Cardiac fibroblast (primary cell): ENCODE data around the gene BTN1A1.
"Not testable (repeated sequence)": the region's sequence is repeated elsewhere in the genome, so short reads cannot be mapped to it uniquely, and the experiment has no call there.

Experiments
- DNase-seq, 2 donors: peaks; one replicate each; pipeline versions ENCODE4 v3.0.0 to v3.0.0-alpha.2; 2010; ENCODE audit warnings: low read depth in 2 of 2
- H3K4me3 ChIP-seq, 2 donors: replicated peaks in 1 of 2; 1 replicate in 1 of 2; 2 replicates in 1 of 2; pipeline ENCODE4 v1.5.1; 2011; ENCODE audit warnings: low read depth in 2 of 2, low read length in 2 of 2, mild to moderate bottlenecking in 2 of 2, moderate library complexity in 1 of 2
- TF ChIP-seq, protein P1 (sequence below): IDR thresholded peaks from one replicate; pipeline ENCODE4 v1.5.1; 2011; ENCODE audit warnings: low read depth, mild to moderate bottlenecking, low read length, inconsistent platforms

The BTN1A1 gene

DNA sequence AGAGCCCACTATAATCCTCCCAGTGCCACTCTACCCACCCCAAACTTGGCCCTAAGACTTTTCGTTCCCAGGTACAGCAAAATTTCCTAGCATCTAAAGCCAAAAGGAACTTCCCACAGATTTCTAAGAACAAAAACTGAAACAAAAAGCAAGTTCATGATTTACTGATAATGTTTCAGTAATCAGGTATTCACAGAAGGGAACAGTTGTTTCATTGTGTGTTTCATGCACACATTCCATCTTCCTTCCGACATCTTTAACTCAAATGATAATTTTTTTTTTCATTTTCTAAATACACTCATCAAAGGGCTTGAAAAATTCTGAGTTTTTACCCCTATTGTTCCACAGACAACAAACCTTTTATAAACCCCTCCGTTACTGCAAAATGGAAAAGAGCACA lies 6.0 kb upstream of the BTN1A1 start:
- no peak for DNase-seq
- TF ChIP-seq, protein P1, sequence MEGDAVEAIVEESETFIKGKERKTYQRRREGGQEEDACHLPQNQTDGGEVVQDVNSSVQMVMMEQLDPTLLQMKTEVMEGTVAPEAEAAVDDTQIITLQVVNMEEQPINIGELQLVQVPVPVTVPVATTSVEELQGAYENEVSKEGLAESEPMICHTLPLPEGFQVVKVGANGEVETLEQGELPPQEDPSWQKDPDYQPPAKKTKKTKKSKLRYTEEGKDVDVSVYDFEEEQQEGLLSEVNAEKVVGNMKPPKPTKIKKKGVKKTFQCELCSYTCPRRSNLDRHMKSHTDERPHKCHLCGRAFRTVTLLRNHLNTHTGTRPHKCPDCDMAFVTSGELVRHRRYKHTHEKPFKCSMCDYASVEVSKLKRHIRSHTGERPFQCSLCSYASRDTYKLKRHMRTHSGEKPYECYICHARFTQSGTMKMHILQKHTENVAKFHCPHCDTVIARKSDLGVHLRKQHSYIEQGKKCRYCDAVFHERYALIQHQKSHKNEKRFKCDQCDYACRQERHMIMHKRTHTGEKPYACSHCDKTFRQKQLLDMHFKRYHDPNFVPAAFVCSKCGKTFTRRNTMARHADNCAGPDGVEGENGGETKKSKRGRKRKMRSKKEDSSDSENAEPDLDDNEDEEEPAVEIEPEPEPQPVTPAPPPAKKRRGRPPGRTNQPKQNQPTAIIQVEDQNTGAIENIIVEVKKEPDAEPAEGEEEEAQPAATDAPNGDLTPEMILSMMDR, result no peak
- no peak overlapping the region for H3K4me3 ChIP-seq

DNA sequence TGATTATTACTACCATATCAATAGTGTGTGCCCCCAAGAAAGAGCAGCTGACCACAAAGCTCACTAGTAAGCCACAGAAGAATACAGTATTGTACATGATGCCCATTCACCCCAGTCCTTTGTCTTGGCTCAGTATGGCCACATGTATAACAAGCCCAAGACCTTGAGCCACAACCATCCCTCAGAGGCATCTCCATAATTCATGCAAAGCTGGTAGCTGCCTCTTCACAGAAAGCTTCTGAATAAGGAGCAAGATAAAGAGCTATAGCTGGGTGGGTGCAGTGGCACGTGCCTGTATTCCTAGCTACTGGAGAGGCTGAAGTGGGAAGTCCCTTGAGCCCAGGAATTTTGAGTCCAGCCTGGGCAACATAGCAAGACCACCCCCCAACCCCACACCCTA lies 4.8 kb upstream of the BTN1A1 start:
- DNase-seq, result no peak
- TF ChIP-seq, protein P1, result no peak
- H3K4me3 ChIP-seq, result no peak overlapping the region

DNA sequence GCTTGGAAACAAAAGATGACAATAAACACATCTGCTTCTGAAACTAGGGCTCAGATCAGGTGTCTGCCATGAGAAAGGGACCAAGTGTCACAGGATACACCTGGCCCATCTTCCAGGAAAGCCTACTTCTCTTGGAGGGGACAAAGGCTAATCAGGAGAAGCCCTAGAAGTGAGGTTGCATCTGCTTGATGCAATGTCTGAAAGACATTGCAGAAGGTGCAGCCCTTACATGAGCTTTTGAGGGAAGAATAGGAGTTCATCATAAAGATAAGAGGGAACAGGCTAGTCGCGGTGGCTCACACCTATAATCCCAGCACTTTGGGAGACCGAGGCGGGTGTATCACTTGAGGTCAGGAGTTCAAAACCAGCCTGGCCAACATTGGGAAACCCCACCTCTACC lies 2.5 kb upstream of the BTN1A1 start:
- no peak overlapping the region for H3K4me3 ChIP-seq
- no peak for DNase-seq
- TF ChIP-seq, protein P1, result no peak

DNA sequence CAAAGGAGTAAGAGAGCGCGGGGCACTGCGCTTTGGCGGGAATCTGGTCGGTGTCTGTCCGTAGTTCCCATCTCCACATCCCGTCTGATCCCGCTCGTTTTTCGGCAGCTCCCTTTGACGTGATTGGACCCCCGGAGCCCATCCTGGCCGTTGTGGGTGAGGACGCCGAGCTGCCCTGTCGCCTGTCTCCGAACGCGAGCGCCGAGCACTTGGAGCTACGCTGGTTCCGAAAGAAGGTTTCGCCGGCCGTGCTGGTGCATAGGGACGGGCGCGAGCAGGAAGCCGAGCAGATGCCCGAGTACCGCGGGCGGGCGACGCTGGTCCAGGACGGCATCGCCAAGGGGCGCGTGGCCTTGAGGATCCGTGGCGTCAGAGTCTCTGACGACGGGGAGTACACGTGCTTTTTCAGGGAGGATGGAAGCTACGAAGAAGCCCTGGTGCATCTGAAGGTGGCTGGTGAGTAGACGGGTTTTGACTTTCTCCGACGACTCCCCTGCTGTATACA lies 1.4 kb downstream of the BTN1A1 start:
- DNase-seq, result peak; percentile 16 to 19
- peak overlapping the region; percentile 29 to 41 for H3K4me3 ChIP-seq
- TF ChIP-seq, protein P1, result no peak

DNA sequence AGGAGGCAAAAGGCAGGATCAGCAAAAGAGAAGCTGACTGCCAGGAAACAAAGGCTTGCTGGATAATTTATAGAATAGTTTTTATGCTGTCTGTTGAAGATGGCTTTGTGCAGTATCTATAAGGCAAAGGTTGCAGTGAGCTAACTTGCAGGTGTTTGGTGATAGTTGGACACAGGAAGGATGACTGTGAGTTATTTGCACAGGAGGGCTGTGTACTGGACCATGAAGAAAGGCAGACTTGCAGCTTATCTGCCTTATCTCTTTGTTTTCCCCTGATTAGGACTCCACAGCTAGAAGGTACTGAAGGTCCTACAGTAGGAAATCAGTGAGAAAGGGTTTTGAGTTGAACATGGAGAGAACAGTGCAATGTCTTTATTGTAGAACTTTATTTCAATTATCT lies 2.1 kb downstream of the BTN1A1 start:
- H3K4me3 ChIP-seq, result no peak overlapping the region
- TF ChIP-seq, protein P1, result no peak
- DNase-seq, result no peak

DNA sequence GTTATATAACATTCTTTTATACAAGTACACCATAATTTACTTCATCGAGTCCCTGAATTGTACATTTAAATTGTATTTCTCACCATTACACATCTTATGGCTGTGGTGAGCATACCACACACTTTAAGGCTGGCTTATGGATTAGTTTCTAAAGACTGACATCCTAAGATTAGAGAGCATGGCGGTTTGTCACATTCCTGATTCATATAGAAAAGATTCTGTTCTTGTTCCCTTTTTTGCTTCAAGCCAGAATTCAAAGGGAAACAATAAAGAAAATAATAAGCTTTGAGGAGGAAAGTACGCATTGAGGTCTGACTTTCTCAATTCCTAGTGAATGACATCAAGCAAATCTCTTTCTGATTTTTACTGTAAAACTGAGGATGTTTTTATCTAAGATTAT lies 2.5 kb downstream of the BTN1A1 start:
- no peak for DNase-seq
- TF ChIP-seq, protein P1, result no peak
- H3K4me3 ChIP-seq, result no peak overlapping the region

DNA sequence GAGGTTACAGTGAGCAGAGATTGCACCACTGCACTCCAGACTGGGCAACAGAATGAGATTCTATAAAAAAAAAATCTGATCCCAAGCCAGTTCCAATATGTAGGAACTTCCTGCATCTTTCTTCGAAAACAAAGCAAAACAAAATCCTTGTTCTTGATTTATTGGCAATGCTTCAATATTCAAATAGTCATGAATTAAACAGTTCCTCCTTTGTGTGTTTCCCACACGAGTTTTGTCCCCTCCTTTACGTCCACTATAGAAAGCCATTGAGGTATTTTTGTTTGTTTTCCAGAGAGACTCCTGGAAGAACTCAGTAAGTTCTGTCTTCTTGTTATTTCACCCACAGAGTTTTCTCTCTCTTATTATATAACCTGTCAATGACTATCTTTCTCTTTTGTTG lies 7.6 kb downstream of the BTN1A1 start:
- no peak overlapping the region for H3K4me3 ChIP-seq
- TF ChIP-seq, protein P1, result no peak
- no peak for DNase-seq

DNA sequence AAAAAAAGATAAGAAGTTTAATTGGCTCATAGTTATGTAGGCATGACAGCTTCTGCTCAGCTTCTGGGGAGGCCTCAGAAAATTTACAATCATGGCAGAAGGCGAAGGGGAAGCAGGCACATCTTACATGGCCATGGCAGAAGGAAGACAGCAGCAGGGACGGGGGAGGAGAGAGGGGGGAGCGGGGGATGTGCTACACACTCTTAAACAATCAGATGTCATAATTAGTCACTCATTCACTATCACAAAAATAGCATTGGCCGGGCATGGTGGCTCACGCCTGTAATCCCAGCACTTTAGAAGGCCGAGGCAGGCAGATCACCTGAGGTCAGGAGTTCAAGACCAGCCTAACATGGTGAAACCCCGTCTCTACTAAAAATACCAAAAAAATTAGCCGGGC lies 10.9 kb downstream of the BTN1A1 start:
- peak in 1 of 2 donors; percentile 20 for DNase-seq
- not testable (repeated sequence) for H3K4me3 ChIP-seq
